ENCODE data around the gene PTH2. TPM values are rescaled to one million over a fixed set of nuclear protein-coding genes. Genes with fewer than 3 reads are reported as not detected.

Gene PTH2
- total RNA-seq, 1 experiment from 2014 or later = 0.96 TPM

DNA sequence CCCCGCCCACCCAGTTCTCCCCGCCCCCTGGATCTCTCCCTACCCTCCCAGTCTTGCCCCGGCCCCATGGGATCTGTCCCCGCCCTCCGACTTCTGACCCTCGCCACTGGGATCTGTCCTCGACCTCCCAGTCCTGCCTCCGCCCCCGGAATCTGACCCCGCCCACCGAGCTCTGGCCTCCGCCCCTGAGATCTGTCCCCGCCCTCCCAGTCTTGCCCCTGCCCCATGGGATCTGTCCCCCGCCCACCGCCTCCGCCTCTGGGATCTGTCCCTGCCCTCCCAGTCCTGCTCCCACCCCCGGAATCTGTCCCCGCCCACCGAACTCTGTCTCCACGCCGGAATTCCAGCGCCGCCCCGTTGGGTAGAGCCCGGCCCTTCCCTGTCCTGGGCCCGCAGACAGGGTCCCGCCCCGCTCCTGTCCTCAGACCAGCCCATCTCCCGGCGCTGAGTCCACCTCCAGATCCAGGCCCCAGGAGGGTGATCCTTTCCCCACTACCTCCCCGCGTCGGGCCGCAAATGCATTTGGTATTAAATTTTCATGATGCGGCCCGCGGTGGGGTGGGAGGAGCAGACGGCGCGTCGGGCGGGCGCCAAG lies 19.6 kb upstream of the PTH2 start:
- no peaks in the 10 kb centered on the region; a peak in 1 of 5 replicates for H3K9me3 Mint-ChIP-seq
- peaks cover 26% of the 10 kb centered on the region; the same call in 1 of the 2 replicates for H3K27me3 ChIP-seq (ENCODE audit: insufficient read depth, low read length)
- H3K23ac ChIP-seq (ENCODE audit: insufficient read length, low read depth, low read length) = no peak overlapping the region
- no peaks in the 10 kb centered on the region for H3K4me1 ChIP-seq (ENCODE audit: insufficient read depth, low read length)
- H4K5ac ChIP-seq (ENCODE audit: insufficient read length, low read depth, low read length) = no peak overlapping the region
- no peak overlapping the region for H2AK5ac ChIP-seq (ENCODE audit: insufficient read length, low read length)
- no peak overlapping the region for H3K27ac ChIP-seq (ENCODE audit: insufficient read length, low read depth, low read length)
- no peak overlapping the region for H3K4ac ChIP-seq (ENCODE audit: low read depth, low read length)
- H3K9me3 ChIP-seq (ENCODE audit: control insufficient read depth, low read depth, low read length) = no peaks in the 10 kb centered on the region
- no peak overlapping the region for H2BK12ac ChIP-seq (ENCODE audit: insufficient read length, low read depth, low read length)
- H4K20me1 ChIP-seq (ENCODE audit: control insufficient read depth, insufficient read depth, insufficient read length) = no peaks in the 10 kb centered on the region
- peaks cover 21% of the 10 kb centered on the region for H3K23me2 ChIP-seq (ENCODE audit: insufficient read length, low read depth, low read length, poor library complexity, severe bottlenecking)
- 0 out of 2 replicates have a peak overlapping the region, but pooled peaks have one; percentile 4 for H3K14ac ChIP-seq (ENCODE audit: insufficient read depth, low read length)
- H2BK5ac ChIP-seq (ENCODE audit: insufficient read length, low read length) = no peak overlapping the region
- H3K27me3 Mint-ChIP-seq (ENCODE audit: low read depth) = peaks cover 44% of the 10 kb centered on the region
- no peak overlapping the region for H4K8ac ChIP-seq (replicated peaks; ENCODE audit: insufficient read length, low read depth, low read length)
- H3K79me2 ChIP-seq (ENCODE audit: insufficient read depth, low read length) = no peaks in the 10 kb centered on the region
- peak overlapping the region; percentile 83 for H3K4me2 ChIP-seq (ENCODE audit: insufficient read depth, insufficient read length, low read length)
- H3K36me3 Mint-ChIP-seq (ENCODE audit: insufficient read depth in 1 of 3, low read depth in 3 of 3) = peaks cover 10 to 20% (median 20%) of the 10 kb centered on the region in 3 experiments
- no peak overlapping the region for H2BK15ac ChIP-seq (ENCODE audit: low read depth, low read length)
- no peak overlapping the region for H2BK120ac ChIP-seq (ENCODE audit: low read depth, low read length, poor library complexity, severe bottlenecking)
- H3K9ac ChIP-seq (ENCODE audit: extremely low read depth, insufficient read length, low read length) = no peak overlapping the region
- no peak overlapping the region for H4K91ac ChIP-seq (ENCODE audit: insufficient read length, low read depth, low read length)
- H3K79me1 ChIP-seq (ENCODE audit: insufficient read depth, low read depth, low read length, poor library complexity, severe bottlenecking) = no peaks in the 10 kb centered on the region
- H2AFZ ChIP-seq (ENCODE audit: low read length) = no peak overlapping the region
- H3K27ac Mint-ChIP-seq = peak overlapping the region in 2 of 3 experiments; percentile 83 to 90; a peak in 3 of 7 replicates
- TF ChIP-seq, protein P1, sequence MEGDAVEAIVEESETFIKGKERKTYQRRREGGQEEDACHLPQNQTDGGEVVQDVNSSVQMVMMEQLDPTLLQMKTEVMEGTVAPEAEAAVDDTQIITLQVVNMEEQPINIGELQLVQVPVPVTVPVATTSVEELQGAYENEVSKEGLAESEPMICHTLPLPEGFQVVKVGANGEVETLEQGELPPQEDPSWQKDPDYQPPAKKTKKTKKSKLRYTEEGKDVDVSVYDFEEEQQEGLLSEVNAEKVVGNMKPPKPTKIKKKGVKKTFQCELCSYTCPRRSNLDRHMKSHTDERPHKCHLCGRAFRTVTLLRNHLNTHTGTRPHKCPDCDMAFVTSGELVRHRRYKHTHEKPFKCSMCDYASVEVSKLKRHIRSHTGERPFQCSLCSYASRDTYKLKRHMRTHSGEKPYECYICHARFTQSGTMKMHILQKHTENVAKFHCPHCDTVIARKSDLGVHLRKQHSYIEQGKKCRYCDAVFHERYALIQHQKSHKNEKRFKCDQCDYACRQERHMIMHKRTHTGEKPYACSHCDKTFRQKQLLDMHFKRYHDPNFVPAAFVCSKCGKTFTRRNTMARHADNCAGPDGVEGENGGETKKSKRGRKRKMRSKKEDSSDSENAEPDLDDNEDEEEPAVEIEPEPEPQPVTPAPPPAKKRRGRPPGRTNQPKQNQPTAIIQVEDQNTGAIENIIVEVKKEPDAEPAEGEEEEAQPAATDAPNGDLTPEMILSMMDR (conservative IDR thresholded peaks at IDR 0.05) = no peak
- no peak overlapping the region for H2BK20ac ChIP-seq (ENCODE audit: low read depth, low read length, poor library complexity, severe bottlenecking)
- peak overlapping the region; percentile 74 to 82 for H3K4me3 Mint-ChIP-seq
- peaks cover 23 to 39% of the 10 kb centered on the region in 2 experiments for H3K4me1 Mint-ChIP-seq
- no peak overlapping the region for H3K18ac ChIP-seq (ENCODE audit: insufficient read length, low read depth, low read length)
- DNase-seq = peak; percentile 100
- H3T11ph ChIP-seq (ENCODE audit: low read length) = no peak overlapping the region
- WGBS (ENCODE audit: extremely low coverage, insufficient read length, low lambda C conversion rate) = no CpG with 5 or more reads among the region's 43 CpGs
- H3K56ac ChIP-seq (ENCODE audit: insufficient read length, low read depth, low read length) = no peak overlapping the region
